Keratinocyte (primary cell): ENCODE data around the gene MICALL1. TPM values are rescaled to one million over a fixed set of nuclear protein-coding genes. Genes with fewer than 3 reads are reported as not detected.

Experiments used
- DNase-seq: peaks from one replicate; pipeline ENCODE4 v3.0.0-alpha.2; 2011; ENCODE audit warnings: low read depth, missing footprints, low spot score
- FAIRE-seq: peaks from 2 replicates; lab custom pipeline; 2011; peaks lifted over from hg19 to GRCh38; lab: Jason Lieb, UNC
- H2AFZ ChIP-seq: 2 replicates; pipeline ENCODE4 v1.6.0; 2012; ENCODE audit warnings: low read length, control low read depth, inconsistent platforms; ENCODE audit not compliant: control insufficient read depth
- H3K27ac ChIP-seq: 2 replicates; pipeline ENCODE4 v1.5.1; 2011; ENCODE audit warnings: low read length; ENCODE audit not compliant: control insufficient read depth, insufficient read depth
- H3K27me3 ChIP-seq: 3 replicates; pipeline ENCODE4 v1.6.0; 2011; ENCODE audit warnings: low read length; ENCODE audit not compliant: control insufficient read depth, insufficient read depth; ENCODE audit errors: extremely low read depth
- H3K36me3 ChIP-seq, 2 experiments: 2 replicates in 1 of 2; 3 replicates in 1 of 2; pipeline ENCODE4 v1.5.1; 2011; ENCODE audit warnings: low read length in 2 of 2, mild to moderate bottlenecking in 1 of 2; ENCODE audit not compliant: control insufficient read depth in 2 of 2, insufficient read depth in 2 of 2; ENCODE audit errors: extremely low read depth in 1 of 2
- H3K4me1 ChIP-seq: 3 replicates; pipeline ENCODE4 v1.5.1; 2011; ENCODE audit warnings: low read length; ENCODE audit not compliant: control insufficient read depth, insufficient read depth; ENCODE audit errors: extremely low read depth
- H3K4me2 ChIP-seq: 3 replicates; pipeline ENCODE4 v1.6.0; 2011; ENCODE audit warnings: low read depth, low read length; ENCODE audit not compliant: control insufficient read depth, insufficient read depth; ENCODE audit errors: extremely low read depth
- H3K4me3 ChIP-seq, 3 experiments: fragments of 200-600 bp in 1 of 3; sonication (generic) in 1 of 3; 2 replicates in 2 of 3; 3 replicates in 1 of 3; pipeline ENCODE4 v1.5.1; 2011 to 2016; ENCODE audit warnings: low read length in 3 of 3, mild to moderate bottlenecking in 3 of 3, control low read depth in 2 of 3, inconsistent platforms in 1 of 3, low read depth in 1 of 3, mixed read lengths in 1 of 3, mixed run types in 1 of 3, moderate library complexity in 1 of 3; ENCODE audit not compliant: control insufficient read depth in 2 of 3, insufficient read depth in 2 of 3; ENCODE audit errors: extremely low read depth in 1 of 3
- H3K79me2 ChIP-seq: 2 replicates; pipeline ENCODE4 v1.6.0; 2012; ENCODE audit warnings: low read length; ENCODE audit not compliant: control insufficient read depth, insufficient read depth
- H3K9ac ChIP-seq: 3 replicates; pipeline ENCODE4 v1.6.0; 2011; ENCODE audit warnings: low read length; ENCODE audit not compliant: control insufficient read depth, insufficient read depth; ENCODE audit errors: extremely low read depth
- H3K9me1 ChIP-seq: 3 replicates; pipeline ENCODE4 v1.6.0; 2011; ENCODE audit warnings: low read length; ENCODE audit not compliant: control insufficient read depth, insufficient read depth; ENCODE audit errors: extremely low read depth
- H3K9me3 ChIP-seq: 2 replicates; pipeline ENCODE4 v1.5.1; 2012; ENCODE audit warnings: low read depth, low read length; ENCODE audit not compliant: control insufficient read depth
- H4K20me1 ChIP-seq: 3 replicates; pipeline ENCODE4 v1.6.0; 2011; ENCODE audit warnings: low read length; ENCODE audit not compliant: control insufficient read depth, insufficient read depth; ENCODE audit errors: extremely low read depth
- EZH2 ChIP-seq: IDR thresholded peaks from one replicate; pipeline ENCODE4 v1.6.1; 2012; ENCODE audit warnings: inconsistent platforms, mild to moderate bottlenecking, low read length, moderate library complexity
- dilution Hi-C: fragments of 300-500 bp; cut with MboI; formaldehyde crosslinking; loops from one replicate; pipeline ENCODE4 v1.7.0; 2020; ENCODE audit warnings: low sequenced_read_pairs; ENCODE audit not compliant: extremely low pct_ligation_motif_present
- polyA plus RNA-seq, 5 experiments: library from polyadenylated mRNA; depleted of rRNA in 3 of 5; stranded (reverse) in 3 of 5; stranded (forward) in 1 of 5; unstranded in 1 of 5; fragments of >200 nt; gene quantifications; 1 replicate in 1 of 5; 2 replicates in 3 of 5; 3 replicates in 1 of 5; pipeline versions ENCODE4 v1.2.1 to v1.2.3, GENCODE V29; 2011 to 2012; ENCODE audit warnings: missing spikeins in 2 of 5, low read depth in 1 of 5, low replicate concordance in 1 of 5
- TF ChIP-seq, protein P1 (sequence below), 3 experiments: IDR thresholded peaks in 1 of 3; conservative IDR thresholded peaks in 1 of 3; optimal IDR thresholded peaks in 1 of 3; 2 replicates in 2 of 3; 3 replicates in 1 of 3; pipeline versions ENCODE3 to v1.5.1; 2011; ENCODE audit warnings: low read length in 3 of 3, mild to moderate bottlenecking in 3 of 3, moderate library complexity in 2 of 3, control low read depth in 1 of 3, inconsistent platforms in 1 of 3; ENCODE audit not compliant: insufficient read depth in 2 of 3; ENCODE audit errors: extremely low read depth in 1 of 3

The MICALL1 gene
- polyA plus RNA-seq, 1 donor (not counting 4 experiments of a cell fraction or from before 2014, with no cell fraction given) = 42.8 TPM

DNA sequence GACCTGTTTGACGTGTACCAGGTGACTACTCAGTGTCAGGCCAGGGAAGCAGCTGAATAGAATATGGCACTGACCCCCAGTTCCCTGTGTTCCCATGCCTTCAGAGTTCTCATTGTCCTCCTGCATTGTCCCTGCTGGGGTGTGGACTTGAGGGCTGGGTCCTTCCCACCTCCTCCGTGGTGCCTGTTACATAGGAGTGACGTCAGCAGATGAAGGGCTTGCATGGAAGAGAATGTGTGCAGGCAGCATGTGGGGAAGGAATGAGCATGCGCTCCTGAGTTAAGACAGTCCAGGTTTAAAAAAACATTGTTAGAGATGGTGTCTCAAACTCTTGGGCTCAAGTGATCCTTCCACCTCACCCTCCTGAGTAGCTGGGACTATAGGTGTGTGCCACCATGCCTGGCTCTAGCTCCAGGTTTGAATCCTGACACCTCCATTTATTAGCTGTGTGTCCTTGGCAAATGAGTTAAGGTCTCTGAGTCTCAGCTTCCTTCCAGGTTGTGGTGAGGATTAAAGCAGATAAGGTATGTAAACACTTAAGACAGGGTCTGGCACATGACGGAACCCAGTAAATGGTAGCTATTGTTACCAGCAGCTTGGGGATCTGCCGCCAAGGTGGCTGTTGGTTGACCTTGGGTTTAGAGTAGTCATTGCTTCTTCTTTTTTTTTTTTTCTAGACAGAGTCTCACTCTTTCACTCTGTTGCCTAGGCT is 85.8 kb downstream of the MICALL1 start:
- dilution Hi-C loops = no loop called here
- no peaks in the 10 kb centered on the region for H3K27me3 ChIP-seq
- no peak overlapping the region for H2AFZ ChIP-seq
- H4K20me1 ChIP-seq = no peaks in the 10 kb centered on the region
- H3K9me3 ChIP-seq = no peaks in the 10 kb centered on the region
- DNase-seq (no peak), FAIRE-seq (no peak)
- no peak overlapping the region for H3K4me2 ChIP-seq
- no peak for TF ChIP-seq EZH2
- TF ChIP-seq, protein P1, sequence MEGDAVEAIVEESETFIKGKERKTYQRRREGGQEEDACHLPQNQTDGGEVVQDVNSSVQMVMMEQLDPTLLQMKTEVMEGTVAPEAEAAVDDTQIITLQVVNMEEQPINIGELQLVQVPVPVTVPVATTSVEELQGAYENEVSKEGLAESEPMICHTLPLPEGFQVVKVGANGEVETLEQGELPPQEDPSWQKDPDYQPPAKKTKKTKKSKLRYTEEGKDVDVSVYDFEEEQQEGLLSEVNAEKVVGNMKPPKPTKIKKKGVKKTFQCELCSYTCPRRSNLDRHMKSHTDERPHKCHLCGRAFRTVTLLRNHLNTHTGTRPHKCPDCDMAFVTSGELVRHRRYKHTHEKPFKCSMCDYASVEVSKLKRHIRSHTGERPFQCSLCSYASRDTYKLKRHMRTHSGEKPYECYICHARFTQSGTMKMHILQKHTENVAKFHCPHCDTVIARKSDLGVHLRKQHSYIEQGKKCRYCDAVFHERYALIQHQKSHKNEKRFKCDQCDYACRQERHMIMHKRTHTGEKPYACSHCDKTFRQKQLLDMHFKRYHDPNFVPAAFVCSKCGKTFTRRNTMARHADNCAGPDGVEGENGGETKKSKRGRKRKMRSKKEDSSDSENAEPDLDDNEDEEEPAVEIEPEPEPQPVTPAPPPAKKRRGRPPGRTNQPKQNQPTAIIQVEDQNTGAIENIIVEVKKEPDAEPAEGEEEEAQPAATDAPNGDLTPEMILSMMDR (optimal IDR thresholded peaks at IDR 0.05 in 1 of 3, IDR thresholded peaks at IDR 0.05 in 1 of 3, conservative IDR thresholded peaks at IDR 0.05 in 1 of 3; ENCODE audit: extremely low read depth in 1 of 3, insufficient read depth in 2 of 3, low read length in 3 of 3) = no peak
- H3K9me1 ChIP-seq = no peaks in the 10 kb centered on the region
- H3K79me2 ChIP-seq = no peaks in the 10 kb centered on the region
- H3K9ac ChIP-seq = no peak overlapping the region
- no peaks in the 10 kb centered on the region for H3K36me3 ChIP-seq
- H3K4me1 ChIP-seq = peaks cover 8% of the 10 kb centered on the region
- no peak overlapping the region for H3K4me3 ChIP-seq
- H3K27ac ChIP-seq = no peak overlapping the region

Other genes starting within 250 kb of the MICALL1 start
- gene PDXP, start 247.6 kb upstream of the MICALL1 start, polyA plus RNA-seq = 4.6 to 6.3 TPM (median 5.2 TPM) in 3 replicates
- 1,629 to 5,918 TPM (median 2,086 TPM) in 3 replicates for gene LGALS1, start 230.7 kb upstream of the MICALL1 start, polyA plus RNA-seq
- 22.1 to 23.8 TPM (median 22.1 TPM) in 3 replicates for gene NOL12, start 220.0 kb upstream of the MICALL1 start, polyA plus RNA-seq
- 13.9 to 24.8 TPM (median 22.2 TPM) in 3 replicates for gene TRIOBP, start 209.2 kb upstream of the MICALL1 start, polyA plus RNA-seq
- gene GCAT, start 98.4 kb upstream of the MICALL1 start, polyA plus RNA-seq = 8.2 to 8.5 TPM (median 8.4 TPM) in 3 replicates
- gene GALR3, start 82.9 kb upstream of the MICALL1 start, polyA plus RNA-seq = not detected in 3 replicates
- gene ANKRD54, start 62.0 kb upstream of the MICALL1 start, polyA plus RNA-seq = 12.3 to 19.4 TPM (median 17.1 TPM) in 3 replicates
- gene EIF3L, start 56.9 kb upstream of the MICALL1 start, polyA plus RNA-seq = 517 to 639 TPM (median 592 TPM) in 3 replicates
- gene C22orf23, start 47.3 kb downstream of the MICALL1 start, polyA plus RNA-seq = 0.10 TPM in 1 of 3 replicates, not detected in the others
- gene POLR2F, start 47.4 kb downstream of the MICALL1 start, polyA plus RNA-seq = 101 to 119 TPM (median 108 TPM) in 3 replicates
- not detected in 3 replicates for gene SOX10, start 78.3 kb downstream of the MICALL1 start, polyA plus RNA-seq
- gene PICK1, start 151.1 kb downstream of the MICALL1 start, polyA plus RNA-seq = 26.8 to 33.0 TPM (median 28.8 TPM) in 3 replicates
- not detected in 3 replicates for gene SLC16A8, start 177.9 kb downstream of the MICALL1 start, polyA plus RNA-seq
- gene BAIAP2L2, start 204.4 kb downstream of the MICALL1 start, polyA plus RNA-seq = 2.3 to 4.8 TPM (median 3.2 TPM) in 3 replicates